ENCODE measurements around the gene GABPB1. TPM values are rescaled to one million over a fixed set of nuclear protein-coding genes. Genes with fewer than 3 reads are reported as not detected.

The GABPB1 gene
- total RNA-seq, 1 experiment from 2014 or later: 45.0 TPM

GRCh38 chr15:50280271-50280670 is 74.7 kb downstream of the GABPB1 start:
- no peak overlapping the region for H3K23ac ChIP-seq (ENCODE audit: insufficient read length, low read depth, low read length)
- no peak overlapping the region for H3K9ac ChIP-seq (ENCODE audit: extremely low read depth, insufficient read length, low read length)
- no peaks in the 10 kb centered on the region for H3K79me2 ChIP-seq (ENCODE audit: insufficient read depth, low read length)
- H2BK5ac ChIP-seq (ENCODE audit: insufficient read length, low read length): no peak overlapping the region
- Mint-ChIP-seq H3K9me3 (no peaks in the 10 kb centered on the region), H3K4me1 (0 out of 4 replicates have a peak, but pooled peaks cover 0 to 3% of the 10 kb centered on the region in 2 experiments), H3K4me3 (no peak overlapping the region), H3K27ac (peak overlapping the region in 1 of 3 experiments; percentile 34; a peak in 1 of 7 replicates), H3K36me3 (ENCODE audit: insufficient read depth in 1 of 3, low read depth in 3 of 3) (peaks cover 0 to 7% (median 0%) of the 10 kb centered on the region in 3 experiments; a peak in 4 of 7 replicates), H3K27me3 (ENCODE audit: low read depth) (no peaks in the 10 kb centered on the region)
- H3K4me2 ChIP-seq (ENCODE audit: insufficient read depth, insufficient read length, low read length): no peak overlapping the region
- no peaks in the 10 kb centered on the region for H3K23me2 ChIP-seq (ENCODE audit: insufficient read length, low read depth, low read length, poor library complexity, severe bottlenecking)
- no peak overlapping the region for H3K4ac ChIP-seq (ENCODE audit: low read depth, low read length)
- H3K18ac ChIP-seq (ENCODE audit: insufficient read length, low read depth, low read length): no peak overlapping the region
- H4K8ac ChIP-seq (replicated peaks; ENCODE audit: insufficient read length, low read depth, low read length): no peak overlapping the region
- no peak overlapping the region for H4K91ac ChIP-seq (ENCODE audit: insufficient read length, low read depth, low read length)
- no peak overlapping the region for H4K5ac ChIP-seq (ENCODE audit: insufficient read length, low read depth, low read length)
- no peaks in the 10 kb centered on the region for H3K9me3 ChIP-seq (ENCODE audit: control insufficient read depth, low read depth, low read length)
- WGBS (ENCODE audit: extremely low coverage, insufficient read length, low lambda C conversion rate): no CpG with 5 or more reads among the region's 3 CpGs
- H3K4me1 ChIP-seq (ENCODE audit: insufficient read depth, low read length): no peaks in the 10 kb centered on the region
- no peak overlapping the region for H2AK5ac ChIP-seq (ENCODE audit: insufficient read length, low read length)
- DNase-seq: no peak
- no peak overlapping the region for H3T11ph ChIP-seq (ENCODE audit: low read length)
- no peaks in the 10 kb centered on the region for H4K20me1 ChIP-seq (ENCODE audit: control insufficient read depth, insufficient read depth, insufficient read length)
- H3K79me1 ChIP-seq (ENCODE audit: insufficient read depth, low read depth, low read length, poor library complexity, severe bottlenecking): no peaks in the 10 kb centered on the region
- no peak for TF ChIP-seq CTCF (conservative IDR thresholded peaks at IDR 0.05)
- no peak overlapping the region for H2BK15ac ChIP-seq (ENCODE audit: low read depth, low read length)
- no peak overlapping the region for H3K27ac ChIP-seq (ENCODE audit: insufficient read length, low read depth, low read length)
- no peak overlapping the region for H2BK120ac ChIP-seq (ENCODE audit: low read depth, low read length, poor library complexity, severe bottlenecking)
- no peak overlapping the region for H3K56ac ChIP-seq (ENCODE audit: insufficient read length, low read depth, low read length)
- no peak overlapping the region for H2BK12ac ChIP-seq (ENCODE audit: insufficient read length, low read depth, low read length)
- no peak overlapping the region for H2BK20ac ChIP-seq (ENCODE audit: low read depth, low read length, poor library complexity, severe bottlenecking)
- H3K27me3 ChIP-seq (ENCODE audit: insufficient read depth, low read length): no peaks in the 10 kb centered on the region
- H2AFZ ChIP-seq (ENCODE audit: low read length): no peak overlapping the region
- no peak overlapping the region for H3K14ac ChIP-seq (ENCODE audit: insufficient read depth, low read length)
